ENCODE measurements around the gene KRT82. TPM values are rescaled to one million over a fixed set of nuclear protein-coding genes. Genes with fewer than 3 reads are reported as not detected.

Gene KRT82
- total RNA-seq, 1 experiment from 2014 or later, result not detected

- Histone ChIP-seq H2BK15ac (ENCODE audit: low read depth, low read length) (no peak overlapping the region), H3T11ph (ENCODE audit: low read length) (no peak overlapping the region), H3K18ac (ENCODE audit: insufficient read length, low read depth, low read length) (no peak overlapping the region), H2BK5ac (ENCODE audit: insufficient read length, low read length) (no peak overlapping the region), H3K79me2 (ENCODE audit: insufficient read depth, low read length) (no peaks in the 10 kb centered on the region), H4K8ac (replicated peaks; ENCODE audit: insufficient read length, low read depth, low read length) (no peak overlapping the region), H3K14ac (ENCODE audit: insufficient read depth, low read length) (no peak overlapping the region), H2AK5ac (ENCODE audit: insufficient read length, low read length) (no peak overlapping the region), H3K4me2 (ENCODE audit: insufficient read depth, insufficient read length, low read length) (no peak overlapping the region), H3K4ac (ENCODE audit: low read depth, low read length) (no peak overlapping the region), H3K79me1 (ENCODE audit: insufficient read depth, low read depth, low read length, poor library complexity, severe bottlenecking) (no peaks in the 10 kb centered on the region), H2AFZ (ENCODE audit: low read length) (no peak overlapping the region), H3K9me3 (ENCODE audit: control insufficient read depth, low read depth, low read length) (no peaks in the 10 kb centered on the region), H2BK120ac (ENCODE audit: low read depth, low read length, poor library complexity, severe bottlenecking) (no peak overlapping the region), H3K4me1 (ENCODE audit: insufficient read depth, low read length) (no peaks in the 10 kb centered on the region), H4K5ac (ENCODE audit: insufficient read length, low read depth, low read length) (no peak overlapping the region), H3K27me3 (ENCODE audit: insufficient read depth, low read length) (no peaks in the 10 kb centered on the region), H3K23ac (ENCODE audit: insufficient read length, low read depth, low read length) (no peak overlapping the region), H4K20me1 (ENCODE audit: control insufficient read depth, insufficient read depth, insufficient read length) (no peaks in the 10 kb centered on the region), H2BK20ac (ENCODE audit: low read depth, low read length, poor library complexity, severe bottlenecking) (no peak overlapping the region), H2BK12ac (ENCODE audit: insufficient read length, low read depth, low read length) (no peak overlapping the region), H4K91ac (ENCODE audit: insufficient read length, low read depth, low read length) (no peak overlapping the region), H3K56ac (ENCODE audit: insufficient read length, low read depth, low read length) (no peak overlapping the region), H3K23me2 (ENCODE audit: insufficient read length, low read depth, low read length, poor library complexity, severe bottlenecking) (no peaks in the 10 kb centered on the region), H3K27ac (ENCODE audit: insufficient read length, low read depth, low read length) (no peak overlapping the region), H3K9ac (ENCODE audit: extremely low read depth, insufficient read length, low read length) (no peak overlapping the region)
- Mint-ChIP-seq H3K4me3 (no peak overlapping the region), H3K4me1 (no peaks in the 10 kb centered on the region; a peak in 1 of 4 replicates), H3K27me3 (ENCODE audit: low read depth) (peaks cover 8% of the 10 kb centered on the region), H3K36me3 (ENCODE audit: insufficient read depth in 1 of 3, low read depth in 3 of 3) (no peaks in the 10 kb centered on the region; a peak in 1 of 7 replicates), H3K9me3 (no peaks in the 10 kb centered on the region; a peak in 1 of 5 replicates), H3K27ac (no peak overlapping the region)
- TF ChIP-seq, protein P1, sequence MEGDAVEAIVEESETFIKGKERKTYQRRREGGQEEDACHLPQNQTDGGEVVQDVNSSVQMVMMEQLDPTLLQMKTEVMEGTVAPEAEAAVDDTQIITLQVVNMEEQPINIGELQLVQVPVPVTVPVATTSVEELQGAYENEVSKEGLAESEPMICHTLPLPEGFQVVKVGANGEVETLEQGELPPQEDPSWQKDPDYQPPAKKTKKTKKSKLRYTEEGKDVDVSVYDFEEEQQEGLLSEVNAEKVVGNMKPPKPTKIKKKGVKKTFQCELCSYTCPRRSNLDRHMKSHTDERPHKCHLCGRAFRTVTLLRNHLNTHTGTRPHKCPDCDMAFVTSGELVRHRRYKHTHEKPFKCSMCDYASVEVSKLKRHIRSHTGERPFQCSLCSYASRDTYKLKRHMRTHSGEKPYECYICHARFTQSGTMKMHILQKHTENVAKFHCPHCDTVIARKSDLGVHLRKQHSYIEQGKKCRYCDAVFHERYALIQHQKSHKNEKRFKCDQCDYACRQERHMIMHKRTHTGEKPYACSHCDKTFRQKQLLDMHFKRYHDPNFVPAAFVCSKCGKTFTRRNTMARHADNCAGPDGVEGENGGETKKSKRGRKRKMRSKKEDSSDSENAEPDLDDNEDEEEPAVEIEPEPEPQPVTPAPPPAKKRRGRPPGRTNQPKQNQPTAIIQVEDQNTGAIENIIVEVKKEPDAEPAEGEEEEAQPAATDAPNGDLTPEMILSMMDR (conservative IDR thresholded peaks at IDR 0.05), result no peak
- no CpG with 5 or more reads among the region's 8 CpGs for WGBS (ENCODE audit: extremely low coverage, insufficient read length, low lambda C conversion rate)
- no peak for DNase-seq
These were observed 9.5 kb downstream of the KRT82 start for GRCh38 chr12:52396656-52397055.
